GM19193 (cell line): ENCODE data around the gene IP6K2.

Experiments used
- POLR2A ChIP-seq: IDR thresholded peaks from 4 replicates; pipeline ENCODE4 v1.6.1; 2011; ENCODE audit not compliant: insufficient read depth, insufficient read length; ENCODE audit errors: extremely low read depth

IP6K2 gene, protein sequence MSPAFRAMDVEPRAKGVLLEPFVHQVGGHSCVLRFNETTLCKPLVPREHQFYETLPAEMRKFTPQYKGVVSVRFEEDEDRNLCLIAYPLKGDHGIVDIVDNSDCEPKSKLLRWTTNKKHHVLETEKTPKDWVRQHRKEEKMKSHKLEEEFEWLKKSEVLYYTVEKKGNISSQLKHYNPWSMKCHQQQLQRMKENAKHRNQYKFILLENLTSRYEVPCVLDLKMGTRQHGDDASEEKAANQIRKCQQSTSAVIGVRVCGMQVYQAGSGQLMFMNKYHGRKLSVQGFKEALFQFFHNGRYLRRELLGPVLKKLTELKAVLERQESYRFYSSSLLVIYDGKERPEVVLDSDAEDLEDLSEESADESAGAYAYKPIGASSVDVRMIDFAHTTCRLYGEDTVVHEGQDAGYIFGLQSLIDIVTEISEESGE

DNA sequence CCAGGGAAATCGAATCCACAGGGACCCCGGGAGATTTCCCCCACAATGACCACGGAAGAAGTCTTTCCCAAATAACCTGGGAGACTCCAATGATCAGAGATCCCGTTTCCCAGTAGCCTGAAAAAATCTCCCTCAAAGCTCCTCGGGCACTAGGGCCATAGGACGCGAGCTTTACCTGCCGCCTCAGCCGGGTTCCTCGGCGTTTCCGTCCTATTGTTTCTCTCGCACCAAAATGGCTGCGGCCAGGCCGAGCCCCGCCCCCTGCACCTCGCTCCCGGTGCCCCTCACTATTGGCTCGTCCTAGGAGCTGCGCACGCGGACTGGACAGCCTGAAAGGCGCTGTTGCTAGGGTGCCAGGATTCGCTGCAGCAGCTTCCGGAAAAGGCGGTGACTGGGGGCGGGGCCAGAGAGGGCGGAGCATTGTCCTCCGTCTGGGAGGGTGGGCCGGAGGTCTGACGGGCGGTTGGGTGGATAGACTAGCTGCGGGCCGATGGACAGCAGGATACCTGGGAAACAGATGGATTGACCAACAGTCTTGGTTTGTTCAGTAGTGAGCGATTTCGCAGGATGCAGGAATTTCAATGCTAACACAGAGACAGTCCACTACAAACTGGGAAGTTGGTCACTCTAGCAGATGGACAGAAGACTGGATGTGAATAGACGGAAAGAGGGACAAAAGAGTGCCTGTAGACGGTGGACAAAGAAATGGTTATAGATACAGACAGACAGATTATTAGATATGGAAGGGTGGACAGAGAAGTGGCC lies at the start of gene IP6K2:
Gene IP6K2, minus strand, starts transcription at position 240 of the 765 bp plus-strand sequence. CDS start 21,930 bp downstream, outside the sequence.
- TF ChIP-seq POLR2A = peak; percentile 95

DNA sequence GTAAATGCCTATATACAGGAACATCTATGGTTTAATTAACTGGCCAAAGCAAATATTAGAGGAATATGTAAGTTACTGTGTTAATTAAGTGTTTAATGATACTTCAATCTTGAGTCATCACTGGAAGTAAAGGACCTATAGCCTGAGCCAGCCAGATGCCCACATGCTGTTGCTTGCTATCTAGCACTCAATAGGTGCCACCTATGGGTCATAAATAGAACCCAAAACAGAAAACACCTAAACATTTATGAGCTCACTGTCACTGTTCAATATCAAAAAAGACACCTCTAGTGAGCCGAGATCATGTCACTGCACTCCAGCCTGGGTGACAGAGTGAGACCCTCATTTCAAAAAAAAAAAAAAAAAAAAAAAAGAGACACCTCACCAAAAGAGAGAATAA lies 48.4 kb upstream of the IP6K2 start:
- no peak for TF ChIP-seq POLR2A

DNA sequence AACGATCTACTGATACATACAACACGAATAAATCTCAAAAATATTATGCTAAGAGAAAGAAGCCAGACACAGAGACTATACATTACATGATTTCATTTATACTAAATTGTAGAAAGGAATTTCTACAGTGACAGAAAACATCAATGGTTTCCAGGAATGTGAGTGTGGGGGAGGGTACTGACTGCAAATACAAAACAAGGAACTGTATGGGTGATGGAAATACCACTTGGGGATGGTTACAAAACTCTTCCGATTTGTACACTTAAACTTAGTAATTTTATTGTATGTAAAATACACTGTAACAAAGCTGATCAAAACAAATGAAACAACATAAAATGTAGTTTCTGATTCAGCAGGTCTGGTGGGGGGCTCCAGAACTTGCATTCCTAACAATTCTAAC lies 45.8 kb upstream of the IP6K2 start:
- TF ChIP-seq POLR2A = no peak

DNA sequence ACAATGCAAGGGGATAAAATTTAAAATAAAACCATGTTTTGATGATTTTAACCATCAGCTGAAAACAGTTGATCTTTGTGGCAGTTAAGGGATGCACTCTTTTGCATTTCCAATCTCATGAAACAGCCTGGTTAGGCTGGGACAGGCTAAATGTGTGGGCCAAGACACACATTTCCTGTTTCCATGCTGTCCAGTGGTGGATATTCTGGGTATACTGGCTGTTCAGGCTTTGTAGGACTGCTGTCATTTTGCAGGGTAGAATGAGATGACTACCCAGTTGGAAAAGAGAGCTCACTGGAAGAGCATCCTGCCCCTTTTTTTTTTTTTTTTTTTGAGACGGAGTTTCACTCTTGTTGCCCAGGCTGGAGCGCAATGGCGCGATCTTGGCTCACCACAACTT lies 42.0 kb upstream of the IP6K2 start:
- TF ChIP-seq POLR2A = no peak

DNA sequence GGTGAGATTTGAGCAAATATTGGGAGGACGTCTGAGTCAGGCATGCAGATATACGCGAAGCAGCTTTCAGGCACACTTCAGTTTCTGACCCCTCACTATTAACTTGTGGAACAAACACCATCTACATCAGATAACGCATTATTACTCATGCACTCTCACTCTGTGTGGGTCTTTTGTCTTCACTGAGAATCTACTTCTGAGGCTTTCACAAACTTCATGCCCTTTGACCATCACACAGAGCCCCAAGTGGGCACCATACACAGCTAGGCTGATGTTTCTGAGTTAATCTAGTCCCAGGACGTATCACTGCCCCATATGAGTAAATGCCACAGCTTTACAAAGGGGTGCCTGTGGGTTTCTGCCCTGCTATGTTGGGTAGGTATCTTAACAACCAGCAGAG lies 39.6 kb upstream of the IP6K2 start:
- no peak for TF ChIP-seq POLR2A

DNA sequence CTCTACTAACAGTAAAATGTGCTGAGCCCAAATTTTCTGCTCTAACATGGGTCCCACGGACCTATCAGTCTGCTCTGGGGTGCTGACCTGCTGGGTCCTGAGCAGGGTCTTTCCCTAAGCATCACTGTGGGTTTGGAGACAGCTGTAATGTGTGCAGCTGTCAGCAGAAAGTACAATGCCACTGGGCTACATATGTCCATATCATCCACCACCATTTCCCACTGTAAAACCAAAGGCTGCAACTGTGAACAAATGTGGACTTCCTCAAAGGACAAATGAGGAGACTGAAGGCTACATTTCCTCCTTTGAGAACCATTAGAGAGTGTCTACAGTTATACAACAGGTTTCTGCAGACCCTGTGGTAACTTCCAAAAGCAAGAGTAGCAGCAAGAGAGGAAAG lies 33.8 kb upstream of the IP6K2 start:
- no peak for TF ChIP-seq POLR2A

DNA sequence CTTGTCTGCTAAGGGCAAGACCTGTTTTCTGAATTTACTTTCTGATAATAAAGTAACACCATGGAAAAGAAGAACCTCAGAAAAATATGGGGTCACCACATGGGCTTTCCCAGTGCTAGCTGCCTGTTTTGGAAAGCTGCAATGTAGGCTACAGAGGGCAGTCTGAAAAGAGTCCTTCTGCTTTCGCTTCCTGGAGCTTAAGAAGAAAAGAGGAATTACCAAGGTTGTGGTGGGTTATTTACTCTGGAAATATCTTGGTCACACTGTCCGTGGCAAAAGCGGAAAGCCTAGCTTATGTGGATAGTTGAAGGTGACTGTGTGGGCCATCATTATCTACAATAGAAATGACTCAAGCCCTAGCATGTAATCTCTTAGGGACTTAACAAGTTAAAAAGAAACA lies 31.7 kb upstream of the IP6K2 start:
- TF ChIP-seq POLR2A = no peak

DNA sequence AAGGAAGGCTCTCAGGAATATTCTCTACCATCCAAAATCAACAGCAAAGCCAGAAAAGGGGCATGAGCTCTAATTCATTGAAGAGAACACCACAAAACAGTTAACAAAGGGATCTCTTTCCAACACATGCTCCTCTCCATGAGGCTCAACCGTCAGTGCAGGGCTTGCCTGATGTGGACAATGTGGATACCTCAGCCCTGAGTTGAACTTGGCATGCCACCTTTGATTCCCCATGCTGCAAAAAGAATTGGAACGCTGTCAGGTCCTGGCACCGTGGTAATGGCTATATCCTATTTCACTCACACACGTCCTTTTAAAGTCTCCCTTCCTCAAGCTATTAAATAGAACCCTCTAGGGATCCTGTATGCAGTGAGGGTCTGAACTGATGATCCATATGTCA lies 30.7 kb upstream of the IP6K2 start:
- TF ChIP-seq POLR2A = no peak

DNA sequence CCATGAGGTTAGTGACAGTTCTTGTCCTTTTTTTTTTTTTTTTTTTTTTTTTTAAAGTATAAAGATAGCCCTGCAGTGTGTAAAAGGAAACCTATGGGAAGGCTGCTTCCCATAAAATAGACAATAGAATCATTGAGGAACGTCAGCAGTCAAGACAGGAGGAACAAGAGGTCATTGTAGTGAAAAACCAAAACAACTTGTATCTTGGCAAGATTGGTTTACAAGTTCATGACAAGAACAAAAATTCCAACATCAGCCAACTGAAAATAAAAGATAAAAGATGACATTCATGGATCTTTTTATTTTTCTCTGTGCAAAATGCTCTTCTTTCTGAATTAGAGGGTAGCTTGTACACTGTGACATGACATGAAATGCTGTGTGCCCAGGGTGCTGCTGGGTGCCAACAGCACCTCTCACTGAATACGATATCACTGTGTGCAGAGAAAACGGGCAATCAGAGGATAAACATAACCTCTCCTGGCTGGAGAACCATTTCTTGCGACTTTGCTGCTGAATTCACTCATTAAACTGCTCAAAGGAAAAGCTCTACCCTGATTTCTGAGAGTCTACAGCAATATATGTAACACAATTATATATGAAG lies 30.1 kb upstream of the IP6K2 start:
- TF ChIP-seq POLR2A = no peak

DNA sequence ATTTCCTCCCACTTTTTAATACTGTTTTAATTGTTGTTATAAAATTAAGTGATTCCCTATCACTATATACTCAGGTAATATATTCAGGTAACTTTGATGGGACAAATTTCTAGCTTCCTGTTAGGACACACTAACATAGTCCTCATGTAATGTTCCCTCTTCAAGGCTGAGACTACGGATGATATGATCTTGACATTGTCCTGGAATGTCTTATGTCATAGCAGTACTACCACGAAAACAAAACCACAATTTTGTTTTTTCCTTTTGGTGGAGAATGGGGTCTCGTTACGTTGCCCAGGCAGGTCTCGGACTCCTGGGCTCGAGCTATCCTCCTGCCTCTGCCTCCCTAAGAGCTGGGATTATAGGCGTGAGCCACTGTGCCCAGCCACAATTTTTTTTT lies 26.8 kb upstream of the IP6K2 start:
- no peak for TF ChIP-seq POLR2A

DNA sequence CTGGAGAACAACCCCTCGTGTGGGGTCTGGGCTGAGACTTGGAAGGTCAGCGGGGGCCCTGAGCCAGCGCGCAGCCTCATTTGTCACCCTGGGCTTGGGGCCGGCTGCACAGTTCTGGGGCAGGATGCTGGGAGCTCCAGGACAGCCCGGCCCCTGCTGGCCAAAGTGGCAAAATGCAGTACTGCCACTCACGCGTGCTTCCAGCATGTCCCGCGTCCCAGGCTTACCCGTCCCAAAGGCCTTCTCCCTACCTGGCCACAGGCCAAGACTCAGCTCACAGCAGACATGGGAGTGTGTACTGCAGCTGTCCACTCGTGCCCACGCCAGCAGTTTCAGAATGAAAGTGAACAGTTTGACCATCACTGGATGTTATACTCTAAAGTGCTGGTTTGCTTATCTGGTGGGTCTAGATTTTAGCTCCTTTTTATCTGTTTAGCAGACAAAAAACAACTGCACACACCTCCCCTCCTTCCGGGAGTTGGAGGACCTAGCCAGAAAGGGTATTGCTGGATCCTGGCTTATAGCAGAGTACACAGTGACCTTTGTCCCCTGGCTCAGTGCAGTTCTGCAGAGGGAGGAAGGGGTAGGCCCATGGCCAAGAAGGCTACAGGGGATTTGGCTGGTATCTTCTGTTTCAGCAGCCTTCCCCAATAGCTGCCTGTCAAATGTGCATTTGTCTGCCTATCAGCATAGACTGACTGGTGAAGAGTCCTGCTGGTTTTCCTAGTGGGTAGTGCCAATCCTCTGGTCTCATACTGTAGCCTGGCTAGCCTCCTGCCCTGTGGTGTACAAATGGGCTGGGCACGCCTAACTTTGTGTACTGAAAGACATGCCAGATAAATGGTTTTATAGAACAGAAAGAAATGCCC lies 23.2 kb upstream of the IP6K2 start:
- TF ChIP-seq POLR2A = no peak

DNA sequence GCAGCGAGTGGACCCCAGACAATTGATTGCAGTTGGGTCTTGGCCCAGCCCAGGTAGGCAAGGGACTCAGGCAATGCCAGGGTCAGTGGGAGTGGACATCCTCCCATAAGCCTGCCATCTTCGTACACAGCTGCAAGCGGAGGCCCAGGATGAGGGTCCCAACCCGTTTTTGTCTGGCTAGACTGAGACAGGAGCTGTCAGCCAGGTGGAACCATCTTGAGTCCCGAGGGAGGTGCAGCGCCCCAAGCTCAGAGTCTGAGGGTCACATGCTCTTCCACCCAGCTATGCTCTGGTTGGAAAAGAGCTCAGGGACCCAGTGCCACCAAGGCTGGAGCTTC lies 22.6 kb upstream of the IP6K2 start:
- TF ChIP-seq POLR2A = no peak

DNA sequence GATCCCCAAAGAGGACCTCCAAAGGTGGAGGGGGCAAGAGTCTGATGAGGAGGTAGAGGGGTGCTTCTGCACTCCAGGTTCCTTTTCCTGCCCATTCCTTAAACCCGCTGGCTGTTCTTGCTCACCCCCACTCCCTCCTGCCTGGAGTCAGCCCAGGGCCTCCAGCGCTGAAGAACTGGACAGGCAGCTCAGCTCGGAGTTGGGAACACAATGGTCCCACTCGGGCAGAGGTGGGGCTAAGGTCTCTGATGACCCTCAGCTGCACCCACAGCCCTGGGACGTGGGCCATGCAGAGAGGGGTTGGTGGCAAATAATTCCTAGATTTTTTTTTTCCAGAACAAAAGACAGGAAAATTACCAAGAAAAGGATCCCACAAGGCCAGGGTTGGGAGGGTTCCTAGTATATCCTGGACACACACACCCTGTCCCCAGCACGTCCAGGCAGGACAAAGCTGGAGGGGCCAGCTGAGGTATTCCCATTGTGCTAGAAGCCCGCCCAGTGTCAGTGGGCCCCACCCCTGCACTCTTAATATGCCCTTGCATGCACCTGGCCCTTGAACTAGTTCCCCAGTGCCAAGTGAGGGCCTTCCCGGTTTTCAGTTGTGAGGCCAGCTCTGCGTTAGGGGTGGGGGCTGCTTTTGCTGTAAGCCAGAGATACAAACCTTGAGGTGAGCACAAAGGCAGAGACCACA lies 22.1 kb upstream of the IP6K2 start:
- no peak for TF ChIP-seq POLR2A

DNA sequence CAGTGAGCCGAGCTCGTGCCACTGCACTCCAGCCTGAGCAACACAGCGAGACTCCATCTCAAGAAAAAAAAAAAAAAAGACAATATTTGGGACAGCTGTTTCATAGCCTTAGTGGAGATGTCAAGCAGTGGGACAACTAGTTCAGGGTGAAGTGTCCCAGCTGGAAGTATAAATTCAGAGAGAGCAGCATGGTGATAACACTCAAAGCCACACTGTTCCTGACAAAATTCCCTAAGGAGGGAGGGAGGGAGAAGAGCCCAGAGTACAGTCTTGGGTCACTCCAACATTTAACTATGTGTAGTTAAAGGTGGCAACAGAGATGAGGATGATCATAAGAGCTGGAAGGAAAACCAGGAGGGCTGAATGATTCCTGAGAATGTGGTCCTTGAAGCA lies 21.1 kb upstream of the IP6K2 start:
- TF ChIP-seq POLR2A = no peak
